GM19452 (cell line): Measurements from ENCODE around the gene ITGB7.

ENCODE experiments used
- ATAC-seq: cut with Tn5 transposase; IDR thresholded peaks from one replicate; pipeline ENCODE4 v1.9.1; 2021; ENCODE audit not compliant: unreplicated experiment

The ITGB7 gene

GRCh38 chr12:53159195-53159839 is 47.7 kb downstream of the ITGB7 start:
- ATAC-seq: peak; percentile 82

- ATAC-seq: no peak
Observed at GRCh38 chr12:53152390-53152789, 54.7 kb downstream of the ITGB7 start.

- ATAC-seq: no peak
Observed at GRCh38 chr12:53151039-53151438, 56.0 kb downstream of the ITGB7 start.

- ATAC-seq: no peak
Observed at GRCh38 chr12:53147653-53148052, 59.4 kb downstream of the ITGB7 start.

GRCh38 chr12:53147181-53147580 is 59.9 kb downstream of the ITGB7 start:
- no peak for ATAC-seq

GRCh38 chr12:53145383-53146260 is 61.4 kb downstream of the ITGB7 start:
- ATAC-seq: no peak

GRCh38 chr12:53143355-53143754 is 63.7 kb downstream of the ITGB7 start:
- no peak for ATAC-seq
